Stimulated activated CD4-positive, alpha-beta T cell treated with anti-CD3 and anti-CD28 coated beads, TNF-alpha, amount 100 ng/mL, for 1 hour (primary cell): ENCODE data around the gene LAMA5.

Experiments
- DNase-seq, 3 donors: peaks; one replicate each; pipeline ENCODE4 v3.0.0-alpha.2; 2020; ENCODE audit warnings: low read depth in 3 of 3, low spot score in 1 of 3

LAMA5 gene

GRCh38 chr20:62289898-62290297, 77.2 kb downstream of the LAMA5 start:
- DNase-seq, result no peak

- no peak for DNase-seq
Measured at GRCh38 chr20:62289131-62289530, 78.0 kb downstream of the LAMA5 start.

DNA sequence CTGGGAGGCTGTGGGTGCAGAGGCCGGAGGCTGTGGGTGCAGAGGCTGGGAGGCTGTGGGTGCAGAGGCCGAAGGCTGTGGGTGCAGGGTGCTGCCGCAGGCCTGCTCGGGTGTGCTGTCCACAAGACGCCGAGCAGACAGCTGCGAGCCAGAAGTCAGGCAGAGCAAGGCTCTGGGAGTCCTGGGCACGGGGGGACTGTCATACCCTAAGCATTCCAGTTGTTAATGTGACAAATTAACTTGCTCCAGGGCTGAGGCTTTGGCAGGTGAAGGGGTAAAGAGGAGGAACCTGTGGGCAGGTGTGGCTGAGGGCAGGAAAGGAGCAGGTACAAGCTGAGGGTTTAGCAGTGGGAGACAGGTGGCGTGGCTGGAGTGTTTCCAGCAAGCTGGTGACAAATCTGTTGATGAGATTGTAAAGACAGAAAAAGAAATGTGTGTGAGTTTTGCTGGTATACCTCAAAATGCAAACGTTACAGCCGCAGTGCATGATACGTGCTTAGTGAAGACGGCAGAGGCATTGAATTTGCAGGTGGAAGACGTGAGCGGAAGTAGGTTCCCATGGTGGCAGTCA, 78.5 kb downstream of the LAMA5 start:
- no peak for DNase-seq

GRCh38 chr20:62287759-62288534, 79.2 kb downstream of the LAMA5 start:
- DNase-seq, result no peak

DNA sequence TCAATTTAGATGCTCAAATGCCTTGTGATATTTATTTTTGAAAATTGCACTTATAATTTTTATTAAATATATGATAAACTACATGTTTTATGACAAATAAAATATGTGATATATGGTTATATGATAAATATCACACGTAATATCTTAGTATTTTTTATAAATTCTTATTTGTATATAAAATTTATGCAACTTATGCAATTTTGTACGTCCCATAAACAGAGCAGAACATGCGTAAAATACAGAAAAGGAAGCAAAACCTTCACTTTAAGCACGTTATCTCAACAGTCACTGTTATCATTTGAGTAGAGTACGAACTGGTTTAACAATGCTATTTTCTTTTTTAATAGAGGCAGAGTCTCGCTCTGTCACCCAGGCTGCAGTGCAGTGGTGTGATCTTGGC, 80.0 kb downstream of the LAMA5 start:
- no peak for DNase-seq

GRCh38 chr20:62286493-62287064, 80.5 kb downstream of the LAMA5 start:
- no peak for DNase-seq

- no peak for DNase-seq
Measured at GRCh38 chr20:62285722-62286121, 81.4 kb downstream of the LAMA5 start.

DNA sequence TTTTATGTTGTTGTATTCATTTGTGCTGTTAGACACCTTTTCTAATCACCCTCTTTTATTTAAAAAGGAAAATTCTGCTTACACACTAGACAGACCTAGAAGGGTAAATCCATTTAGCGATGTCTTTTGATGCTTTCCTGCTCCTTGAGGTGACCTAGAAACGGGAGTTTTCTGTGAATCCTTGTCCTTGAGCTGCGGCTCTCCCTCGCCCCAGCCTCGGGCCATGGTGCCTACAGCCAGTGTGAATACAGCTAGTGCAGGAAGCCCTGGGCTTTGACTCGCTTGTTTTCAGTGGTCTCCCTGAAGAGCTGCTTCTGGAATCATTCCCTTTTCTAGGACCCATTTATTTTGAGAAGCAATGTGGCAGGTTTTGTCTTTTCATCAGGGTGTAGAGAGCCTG, 82.0 kb downstream of the LAMA5 start:
- no peak for DNase-seq

GRCh38 chr20:62284448-62284847, 82.7 kb downstream of the LAMA5 start:
- no peak for DNase-seq

DNA sequence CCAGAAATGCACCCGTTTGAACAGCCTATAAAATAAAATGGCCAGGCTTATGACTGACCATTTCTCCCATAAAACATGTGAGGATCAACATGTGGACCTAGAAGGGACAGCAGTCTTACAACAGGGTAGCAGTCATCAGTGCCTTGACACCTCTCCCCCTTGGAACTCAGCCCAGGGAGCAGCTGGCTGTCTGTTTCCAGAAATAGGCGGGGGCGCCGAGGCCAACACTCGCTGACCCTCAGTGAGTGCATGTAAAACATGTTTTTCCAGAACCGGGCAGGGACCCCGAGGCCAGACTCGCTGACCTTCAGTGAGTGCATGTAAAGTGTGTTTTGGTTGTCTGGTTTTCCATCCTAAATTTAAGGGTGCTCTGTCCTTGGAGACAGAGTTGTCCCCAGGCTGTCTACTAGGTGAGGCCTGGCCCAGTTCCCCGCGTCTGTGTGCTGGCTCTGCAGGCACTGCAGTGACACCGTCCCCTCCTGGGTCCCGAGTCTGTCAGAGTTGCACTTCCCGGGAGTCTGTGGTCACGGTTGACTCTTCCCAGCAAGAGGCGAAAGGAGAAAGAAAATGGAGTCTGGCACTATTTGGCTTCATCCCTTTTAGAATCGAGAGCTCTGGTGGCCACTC, 84.1 kb downstream of the LAMA5 start:
- DNase-seq, result no peak

- DNase-seq, result no peak
Measured at GRCh38 chr20:62282103-62282502, 85.0 kb downstream of the LAMA5 start.

DNA sequence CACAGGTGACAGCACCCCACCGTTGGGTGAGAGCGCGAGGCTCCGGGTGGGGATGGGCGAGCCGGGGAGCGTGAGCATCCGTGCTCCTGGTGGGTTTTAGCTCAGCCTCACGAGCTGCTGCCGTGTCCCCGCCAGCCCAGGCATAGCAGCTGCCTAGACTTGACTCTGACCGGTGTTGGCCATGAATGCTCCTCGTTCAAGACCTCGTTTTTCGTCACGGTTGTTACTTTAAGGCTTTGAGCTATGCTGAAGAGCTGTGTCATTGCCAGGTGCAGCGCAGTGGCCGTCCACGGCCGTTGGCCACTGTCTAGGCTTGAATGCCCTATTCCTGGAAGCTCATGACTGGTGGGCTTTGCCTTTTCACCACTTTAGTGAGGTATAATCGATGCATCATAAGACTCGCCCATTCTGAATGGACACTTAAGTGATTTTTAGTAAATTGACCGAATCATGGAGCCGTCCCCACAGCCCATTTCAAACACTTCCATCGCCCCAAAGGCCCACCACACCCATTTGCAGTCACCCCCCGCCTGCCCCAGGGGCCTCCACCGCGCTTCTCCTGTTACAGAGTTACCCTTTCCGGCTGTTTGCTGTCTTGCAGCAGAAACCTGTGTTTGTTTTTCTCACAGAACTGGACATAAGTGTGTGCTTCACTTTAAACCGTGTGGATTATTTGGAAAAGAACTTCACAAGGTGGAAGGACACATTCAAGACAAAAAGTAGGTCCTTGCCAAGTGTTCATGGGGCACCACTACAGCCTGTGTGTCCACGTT, 85.8 kb downstream of the LAMA5 start:
- no peak for DNase-seq

DNA sequence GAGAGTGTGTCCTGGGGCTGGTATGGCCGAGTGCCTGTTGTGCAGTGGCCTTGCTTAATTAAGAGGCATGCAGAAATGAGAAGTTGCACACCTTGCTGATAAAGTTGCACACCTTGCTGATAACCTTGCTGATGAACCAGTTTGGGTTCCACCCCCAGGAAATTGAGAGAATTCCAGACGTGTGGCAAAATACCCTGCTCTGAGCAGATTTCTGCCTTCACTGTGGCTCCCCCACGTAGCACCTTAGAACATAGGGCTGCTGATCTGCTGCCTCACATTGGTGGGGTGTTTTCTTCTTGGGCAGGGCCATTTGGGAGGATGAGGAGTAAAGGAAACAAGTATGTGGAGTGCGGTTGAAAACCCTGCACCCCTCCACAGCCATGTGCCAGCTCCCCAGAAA, 86.8 kb downstream of the LAMA5 start:
- DNase-seq, result no peak

- no peak for DNase-seq
Measured at GRCh38 chr20:62277253-62277652, 89.9 kb downstream of the LAMA5 start.

DNA sequence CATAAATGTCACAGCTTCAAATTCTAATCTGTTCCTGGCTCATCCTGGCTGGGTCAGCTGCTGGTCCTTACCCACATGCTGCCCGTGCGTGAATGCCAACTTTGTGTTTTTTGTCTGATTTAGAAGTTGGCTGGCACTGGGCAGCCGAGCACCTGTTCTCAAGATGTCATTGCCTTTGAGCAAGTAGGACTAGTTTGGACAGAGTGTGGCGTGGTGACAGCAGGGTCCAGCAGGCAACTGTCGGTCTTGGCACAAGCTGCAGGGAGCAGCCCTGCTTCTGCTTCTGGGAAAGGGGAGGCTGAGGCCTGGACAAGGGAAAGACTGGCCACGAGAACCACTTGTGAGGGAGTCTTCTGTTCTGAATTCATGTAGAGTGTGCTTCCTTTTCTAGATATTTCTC, 90.7 kb downstream of the LAMA5 start:
- no peak for DNase-seq

DNA sequence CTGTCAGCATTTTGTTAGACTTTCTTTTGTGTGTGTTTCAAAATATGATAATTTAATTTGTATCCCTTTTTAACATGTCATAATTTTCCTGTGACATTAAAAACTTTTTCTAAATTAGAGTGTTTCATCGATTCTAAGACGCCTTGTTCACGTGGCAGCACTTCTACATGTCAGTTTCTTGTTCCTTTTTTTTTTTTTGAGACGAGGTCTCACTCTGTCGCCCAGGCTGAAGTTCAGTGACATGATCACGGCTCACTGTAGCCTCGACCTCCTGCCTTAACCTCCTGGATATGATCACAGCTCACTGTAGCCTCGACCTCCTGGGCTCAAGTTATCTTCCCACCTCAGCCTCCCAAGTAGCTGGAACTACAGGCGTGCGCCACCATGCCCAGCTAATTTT, 91.9 kb downstream of the LAMA5 start:
- DNase-seq, result no peak

DNA sequence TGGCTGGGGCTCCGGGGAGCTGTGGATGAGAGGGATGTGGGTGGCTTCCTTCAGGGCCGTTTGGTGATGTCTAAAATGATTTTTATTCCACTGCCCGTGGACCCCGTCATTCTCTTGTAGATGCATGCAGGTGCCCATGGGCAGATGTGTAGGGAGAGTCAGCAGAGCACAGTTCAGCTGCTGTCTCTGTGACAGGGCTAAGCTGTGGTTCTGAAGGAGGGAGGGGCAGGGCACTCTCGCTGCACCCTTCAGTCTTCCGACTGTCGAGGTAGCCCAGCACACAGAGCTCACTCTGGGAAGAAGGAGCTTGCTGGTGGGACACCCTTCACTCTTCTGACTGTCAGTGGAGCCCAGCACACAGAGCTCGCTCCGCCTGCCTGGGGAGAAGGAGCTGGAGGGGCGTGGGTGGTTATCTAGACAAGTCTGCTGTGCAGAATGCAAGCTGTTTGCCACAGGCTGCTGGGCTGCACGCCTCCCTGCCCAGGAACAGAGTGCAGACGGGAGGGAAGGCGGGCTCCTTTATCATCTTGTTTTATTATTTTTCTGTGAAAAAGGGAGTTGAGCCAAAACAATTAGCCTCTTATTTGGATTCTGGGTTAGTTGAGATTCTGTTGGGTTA, 92.7 kb downstream of the LAMA5 start:
- no peak for DNase-seq

DNA sequence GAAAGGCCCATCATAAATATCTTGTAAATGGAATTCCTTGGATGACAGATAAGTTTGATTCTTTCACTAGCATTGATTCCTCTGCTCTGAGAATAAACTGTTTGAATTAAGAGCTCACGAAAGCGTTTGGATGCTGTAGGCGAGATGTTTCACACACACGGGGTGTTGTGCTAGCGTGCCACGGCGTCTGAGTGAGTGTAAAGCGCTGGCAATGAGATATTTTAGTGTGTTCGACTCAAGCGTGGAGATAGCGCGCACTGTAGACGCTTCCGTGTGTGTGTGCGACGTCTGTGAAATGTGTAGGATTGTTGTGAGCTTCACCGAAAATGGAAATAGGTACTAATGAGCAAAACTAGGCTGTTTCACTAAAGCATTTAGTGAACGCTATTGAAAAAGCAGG, 93.7 kb downstream of the LAMA5 start:
- DNase-seq, result no peak

DNA sequence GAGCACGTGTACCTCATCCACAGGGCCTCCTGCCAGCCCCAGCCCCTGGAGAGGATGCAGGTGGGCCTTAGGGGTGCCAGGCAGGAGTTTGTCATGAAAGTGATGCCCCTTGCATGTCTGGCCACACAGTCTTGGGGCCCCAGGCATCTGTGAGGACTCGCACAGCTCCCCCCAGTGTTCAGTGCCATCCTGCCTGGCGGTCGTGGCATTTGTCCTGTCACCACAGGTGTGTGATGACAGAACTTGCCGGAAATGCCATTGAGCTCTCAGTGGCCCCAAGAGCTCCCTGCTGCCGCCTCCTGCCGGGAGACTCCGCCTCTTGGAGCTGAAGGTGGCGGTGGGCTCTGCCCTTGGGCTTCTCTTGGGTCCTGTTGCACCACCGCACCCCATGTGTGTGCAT, 94.9 kb downstream of the LAMA5 start:
- no peak for DNase-seq

DNA sequence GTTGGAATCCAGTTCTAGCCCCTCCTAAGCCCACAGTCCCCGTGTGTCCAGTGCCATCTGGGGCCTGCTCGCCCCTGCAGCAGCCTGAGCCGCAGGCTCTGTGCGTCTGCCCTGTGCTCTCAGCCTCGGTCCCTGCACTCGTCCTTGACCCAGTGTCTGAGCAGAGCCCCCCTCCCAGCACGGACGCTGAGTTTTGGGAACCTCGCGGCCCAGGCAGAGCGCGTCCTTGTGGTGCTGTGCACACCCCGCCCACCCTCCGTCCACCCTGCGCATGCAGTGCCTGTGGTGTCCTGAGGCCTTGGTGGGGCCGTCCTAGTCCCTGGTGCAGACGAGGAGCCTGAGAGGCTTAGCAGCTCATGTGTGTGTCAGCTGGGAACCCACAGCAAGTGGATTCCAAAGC, 97.2 kb downstream of the LAMA5 start:
- DNase-seq, result no peak

- DNase-seq, result no peak
Measured at GRCh38 chr20:62269378-62269777, 97.7 kb downstream of the LAMA5 start.
